HG03095 (cell line): ENCODE measurements around the gene MYO1B.
"Not testable (repeated sequence)": the region's sequence is repeated elsewhere in the genome, so short reads cannot be mapped to it uniquely, and the experiment has no call there.

ENCODE experiments used
- ATAC-seq: cut with Tn5 transposase; IDR thresholded peaks from one replicate; pipeline ENCODE4 v1.9.1; 2021; ENCODE audit warnings: moderate library complexity; ENCODE audit not compliant: unreplicated experiment

Gene MYO1B

GRCh38 chr2:191441496-191442214, 196.5 kb downstream of the MYO1B start:
- no peak for ATAC-seq

DNA sequence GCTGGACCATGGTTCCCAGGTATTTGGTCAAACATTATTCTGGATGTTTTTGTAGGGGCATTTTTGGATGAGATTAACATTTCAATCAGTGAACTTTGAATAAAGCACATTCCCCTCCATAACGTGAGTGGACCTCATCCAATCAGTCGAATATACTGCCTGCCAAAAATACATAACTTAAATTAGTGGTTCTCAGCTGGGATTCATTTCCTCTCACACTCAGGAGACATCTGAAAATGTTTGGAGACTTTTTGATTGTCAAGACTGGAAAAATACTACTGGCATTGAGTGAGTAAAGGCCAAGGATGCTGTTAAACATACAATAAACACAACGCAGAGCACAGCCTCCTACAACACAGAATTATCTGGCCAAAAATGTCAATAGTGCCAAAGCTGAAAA, 198.2 kb downstream of the MYO1B start:
- ATAC-seq: no peak

DNA sequence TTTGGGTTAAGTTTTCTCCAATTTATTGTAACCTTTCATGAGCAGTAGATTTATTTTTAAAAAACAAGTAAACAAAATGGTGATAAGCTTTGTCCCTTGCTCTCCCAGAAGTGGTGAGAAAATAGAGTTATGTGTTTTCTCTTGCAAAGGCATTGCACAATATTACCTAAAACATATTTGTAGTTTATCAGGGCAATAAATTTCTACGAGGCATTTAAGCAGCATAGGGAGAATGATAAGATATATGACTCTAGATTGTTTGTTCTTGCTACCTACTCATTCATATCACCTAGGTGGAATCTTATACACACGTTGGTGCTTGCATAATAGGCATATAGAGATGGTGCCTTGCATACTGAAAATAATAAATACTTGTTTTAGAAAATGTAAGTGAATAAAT, 201.7 kb downstream of the MYO1B start:
- ATAC-seq: no peak

- ATAC-seq: no peak
These were observed 205.9 kb downstream of the MYO1B start for GRCh38 chr2:191451116-191451515.

DNA sequence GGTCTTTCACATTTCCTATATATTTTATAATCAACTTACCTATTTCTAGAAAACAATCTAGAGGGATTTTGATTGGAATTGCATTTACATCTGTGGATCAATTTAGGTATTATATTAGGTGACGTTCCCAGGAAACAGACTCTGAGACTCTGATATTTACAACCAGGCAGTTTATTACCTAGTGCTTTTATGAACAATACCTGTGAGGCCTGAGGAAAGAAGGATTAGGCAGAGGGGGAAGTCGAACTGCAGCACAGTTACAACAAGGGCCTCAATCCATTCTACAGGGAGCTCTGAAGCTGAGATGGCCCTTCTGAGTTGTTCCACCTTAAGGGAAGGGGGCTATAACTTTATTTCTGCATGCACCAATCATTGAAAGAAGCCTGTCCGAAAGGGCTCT, 206.9 kb downstream of the MYO1B start:
- no peak for ATAC-seq

- no peak for ATAC-seq
These were observed 208.6 kb downstream of the MYO1B start for GRCh38 chr2:191453761-191454160.

DNA sequence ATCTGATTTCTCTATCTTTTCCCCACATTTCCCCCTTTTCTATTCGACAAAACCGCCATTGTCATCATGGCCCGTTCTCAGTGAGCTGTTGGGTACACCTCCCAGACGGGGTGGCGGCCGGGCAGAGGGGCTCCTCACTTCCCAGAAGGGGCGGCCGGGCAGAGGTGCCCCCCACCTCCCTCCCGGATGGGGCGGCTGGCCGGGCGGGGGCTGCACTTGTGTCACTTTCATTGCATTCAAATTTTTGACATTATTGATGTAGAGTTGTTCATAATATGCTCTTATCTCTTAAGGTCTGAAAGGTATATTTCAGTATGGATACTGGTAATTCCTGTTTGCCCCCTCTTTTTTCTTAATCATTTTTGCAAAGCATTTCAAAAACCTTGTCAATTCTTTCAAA, 211.3 kb downstream of the MYO1B start:
- not testable (repeated sequence) for ATAC-seq

GRCh38 chr2:191459158-191459557, 214.0 kb downstream of the MYO1B start:
- no peak for ATAC-seq

GRCh38 chr2:191462370-191462769, 217.2 kb downstream of the MYO1B start:
- no peak for ATAC-seq

- no peak for ATAC-seq
These were observed 218.6 kb downstream of the MYO1B start for GRCh38 chr2:191463790-191464189.

DNA sequence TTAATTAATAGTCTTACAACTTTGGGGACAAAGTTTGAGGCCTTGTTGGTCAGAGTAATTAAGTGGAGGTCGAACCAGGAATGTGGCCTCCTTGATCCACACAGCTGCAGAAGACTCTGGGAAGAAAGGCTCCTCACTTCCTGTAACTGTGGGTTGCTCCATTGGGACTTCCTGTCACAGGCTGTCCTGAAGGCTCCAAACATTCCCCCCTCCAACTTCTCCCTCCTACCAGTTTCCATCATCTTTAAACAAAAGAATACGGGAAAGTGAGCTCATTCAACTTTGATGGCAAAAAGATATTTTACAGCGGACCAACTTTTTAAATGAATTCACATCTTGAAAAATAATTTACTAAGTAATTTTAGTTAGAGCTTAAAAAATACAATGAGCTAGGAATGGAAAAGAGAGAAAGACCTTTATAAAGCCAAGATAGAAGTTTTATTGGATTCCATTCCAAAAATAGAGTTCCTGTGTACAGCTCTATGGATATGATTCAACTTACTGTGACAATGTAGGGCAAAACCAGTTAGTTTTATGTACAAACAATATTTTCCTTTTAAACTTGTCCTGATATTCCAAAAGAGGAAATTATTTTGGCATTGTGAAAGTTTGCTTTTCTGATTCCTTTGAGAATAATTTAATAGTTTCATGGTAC, 220.7 kb downstream of the MYO1B start:
- no peak for ATAC-seq

GRCh38 chr2:191467113-191467512, 221.9 kb downstream of the MYO1B start:
- no peak for ATAC-seq

DNA sequence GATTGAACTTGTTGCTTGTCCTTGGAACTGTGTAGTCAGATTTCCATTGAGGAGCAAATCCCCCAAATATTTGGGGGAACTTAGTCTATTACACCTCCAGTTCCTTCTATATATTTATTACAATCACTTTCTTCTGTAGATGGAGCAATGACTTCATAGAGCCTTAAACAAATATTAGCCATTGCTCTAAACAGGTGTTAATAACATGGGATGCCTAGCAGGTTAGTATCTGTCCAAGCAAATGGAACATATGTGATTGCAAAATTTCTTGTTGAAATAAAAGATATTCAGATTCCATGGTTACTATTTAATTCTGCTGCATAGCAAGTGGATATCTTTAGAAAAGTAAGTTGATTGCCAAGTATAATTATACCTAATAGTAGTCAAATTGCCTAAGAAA, 225.1 kb downstream of the MYO1B start:
- no peak for ATAC-seq

GRCh38 chr2:191474464-191474863, 229.3 kb downstream of the MYO1B start:
- ATAC-seq: no peak
